CD4-positive, CD25-positive, alpha-beta regulatory T cell (primary cell): Measurements from ENCODE around the gene CTLA4. TPM values are rescaled to one million over a fixed set of nuclear protein-coding genes. Genes with fewer than 3 reads are reported as not detected.
A peak's percentile ranks its signal among the peaks of the same experiment; 100 is the strongest.

Experiments
- ATAC-seq, 2 donors: fragments of 150-1000 bp; cut with Tn5 transposase; one replicate each; pipeline ENCODE4 v1.10.0; 2021; ENCODE audit warnings: low read depth in 2 of 2, moderate number of reproducible peaks in 2 of 2, moderate library complexity in 1 of 2
- DNase-seq, 3 donors: peaks; one replicate each; pipeline versions ENCODE4 v3.0.0 to v3.0.0-alpha.2; 2012 to 2022; ENCODE audit warnings: mixed read lengths in 1 of 3
- H3K27ac ChIP-seq: one replicate; pipeline ENCODE4 v1.7.0; 2013; ENCODE audit warnings: mild to moderate bottlenecking, low read length; ENCODE audit not compliant: insufficient read depth, poor library complexity, severe bottlenecking
- H3K27me3 ChIP-seq: one replicate; pipeline ENCODE4 v1.7.0; 2013; ENCODE audit warnings: low read length; ENCODE audit not compliant: control insufficient read depth, insufficient read depth
- H3K36me3 ChIP-seq: one replicate; pipeline ENCODE4 v1.7.0; 2013; ENCODE audit warnings: mild to moderate bottlenecking, low read length, moderate library complexity; ENCODE audit not compliant: control insufficient read depth, insufficient read depth
- H3K4me1 ChIP-seq: 2 replicates; pipeline ENCODE4 v1.7.0; 2013; ENCODE audit warnings: mild to moderate bottlenecking, low read length; ENCODE audit not compliant: insufficient read depth, control insufficient read depth, poor library complexity, severe bottlenecking
- H3K4me3 ChIP-seq: one replicate; pipeline ENCODE4 v1.7.0; 2013; ENCODE audit warnings: low read depth, mild to moderate bottlenecking, low read length, moderate library complexity
- H3K9me3 ChIP-seq, 2 experiments: 1 replicate in 1 of 2; 2 replicates in 1 of 2; pipeline ENCODE4 v1.7.0; 2013; ENCODE audit warnings: low read length in 2 of 2, mild to moderate bottlenecking in 1 of 2, moderate library complexity in 1 of 2; ENCODE audit not compliant: control insufficient read depth in 2 of 2
- H3K27ac Mint-ChIP-seq, 3 donors: one replicate each; pipeline ENCODE4 v1.8.0; 2020 to 2022; ENCODE audit warnings: mild to moderate bottlenecking in 3 of 3, mixed read lengths in 3 of 3, moderate library complexity in 2 of 3
- H3K27me3 Mint-ChIP-seq: one replicate; pipeline ENCODE4 v1.8.0; 2022; ENCODE audit warnings: mild to moderate bottlenecking, mixed read lengths
- H3K36me3 Mint-ChIP-seq: one replicate; pipeline ENCODE4 v1.8.0; 2020; ENCODE audit warnings: mixed read lengths
- H3K4me1 Mint-ChIP-seq, 4 donors: one replicate each; pipeline ENCODE4 v1.8.0; 2020 to 2022; ENCODE audit warnings: mixed read lengths in 4 of 4, mild to moderate bottlenecking in 1 of 4
- H3K4me3 Mint-ChIP-seq, 4 donors: one replicate each; pipeline ENCODE4 v1.8.0; 2020 to 2022; ENCODE audit warnings: mild to moderate bottlenecking in 4 of 4, mixed read lengths in 4 of 4, moderate library complexity in 3 of 4
- H3K9me3 Mint-ChIP-seq, 7 donors: one replicate each; pipeline ENCODE4 v1.8.0; 2020 to 2022; ENCODE audit warnings: mixed read lengths in 7 of 7, mild to moderate bottlenecking in 3 of 7, moderate library complexity in 2 of 7
- polyA plus RNA-seq, 4 donors: library from polyadenylated mRNA; unstranded; fragments of 300-500 nt; fragmentation: Illumina TruSeq; gene quantifications; one replicate each; pipeline ENCODE4 v1.2.3, GENCODE V29; 2021
- total RNA-seq: library from RNA; stranded (reverse); gene quantifications from one replicate; pipeline ENCODE4 v1.2.3, GENCODE V29; 2022

The CTLA4 gene
- total and polyA plus RNA-seq, 5 donors from 2014 or later = 52.1 to 459 (median 56.9) TPM

DNA sequence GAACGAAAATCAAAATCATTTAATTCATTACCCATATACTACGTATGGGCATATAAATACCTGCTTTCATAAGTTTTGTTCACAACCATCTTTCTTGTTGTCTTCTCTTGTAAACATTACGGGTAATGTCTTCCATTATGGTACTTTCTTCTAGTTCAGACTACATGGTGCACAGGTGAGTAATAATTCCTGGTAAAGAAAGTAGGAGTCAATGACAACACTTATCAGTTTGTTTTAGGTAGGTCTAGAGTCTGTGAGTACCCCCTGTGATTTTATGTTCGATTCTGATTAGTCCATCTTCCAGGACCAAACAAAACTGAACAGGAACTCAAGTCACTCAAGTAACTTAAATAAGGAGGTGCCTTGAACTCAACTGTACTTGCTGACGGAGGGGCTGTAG is 25.2 kb upstream of the CTLA4 start:
- no peak overlapping the region for H3K27ac Mint-ChIP-seq
- Histone ChIP-seq H3K4me3 (no peak overlapping the region), H3K36me3 (no peaks in the 10 kb centered on the region), H3K9me3 (no peaks in the 10 kb centered on the region), H3K27ac (no peak overlapping the region), H3K27me3 (no peaks in the 10 kb centered on the region), H3K4me1 (peaks cover under 1% of the 10 kb centered on the region)
- no peaks in the 10 kb centered on the region for H3K9me3 Mint-ChIP-seq
- H3K4me1 Mint-ChIP-seq = peaks cover 12 to 36% (median 14%) of the 10 kb centered on the region in 4 donors
- DNase-seq (no peak), ATAC-seq (peak in 1 of 2 donors; percentile 50)
- H3K4me3 Mint-ChIP-seq = no peak overlapping the region
- H3K36me3 Mint-ChIP-seq = no peaks in the 10 kb centered on the region
- peaks cover 2% of the 10 kb centered on the region for H3K27me3 Mint-ChIP-seq

- no peak overlapping the region for H3K27ac ChIP-seq
- H3K36me3 Mint-ChIP-seq = peaks cover 3% of the 10 kb centered on the region
- peaks cover 4% of the 10 kb centered on the region for H3K27me3 Mint-ChIP-seq
- peaks cover 7 to 19% (median 10%) of the 10 kb centered on the region in 4 donors for H3K4me1 Mint-ChIP-seq
- H3K9me3 Mint-ChIP-seq = no peaks in the 10 kb centered on the region
- H3K27me3 ChIP-seq = no peaks in the 10 kb centered on the region
- no peak overlapping the region for H3K27ac Mint-ChIP-seq
- no peaks in the 10 kb centered on the region for H3K9me3 ChIP-seq
- H3K4me3 ChIP-seq = no peak overlapping the region
- H3K4me3 Mint-ChIP-seq = no peak overlapping the region
- H3K4me1 ChIP-seq = no peaks in the 10 kb centered on the region
- no peak for DNase-seq
- no peak for ATAC-seq
- no peaks in the 10 kb centered on the region for H3K36me3 ChIP-seq
Observed at GRCh38 chr2:203846490-203847105, 21.0 kb upstream of the CTLA4 start.

DNA sequence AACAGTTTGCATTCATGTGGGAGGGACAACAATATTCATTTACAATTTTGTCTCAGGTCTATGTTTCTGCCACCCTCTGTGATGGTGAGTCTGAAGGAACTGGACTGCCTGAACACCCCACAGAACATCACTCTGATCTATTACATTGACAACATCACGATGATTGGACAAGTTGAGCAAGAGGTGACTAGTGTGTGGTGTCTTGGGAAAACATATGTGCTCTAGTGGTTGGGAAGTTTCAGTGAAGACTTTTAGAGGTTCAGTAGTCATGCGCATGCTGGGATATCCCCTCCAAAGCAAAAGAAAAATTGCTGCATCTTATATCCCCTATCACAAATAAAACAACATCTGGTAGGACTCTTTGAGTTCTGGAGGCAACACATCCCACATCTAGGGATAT is 18.6 kb upstream of the CTLA4 start:
- DNase-seq = no peak
- Mint-ChIP-seq H3K27me3 (peaks cover 4% of the 10 kb centered on the region), H3K4me1 (peaks cover 7 to 25% (median 17%) of the 10 kb centered on the region in 4 donors), H3K9me3 (no peaks in the 10 kb centered on the region), H3K36me3 (peaks cover 3% of the 10 kb centered on the region), H3K4me3 (no peak overlapping the region), H3K27ac (peak overlapping the region in 1 of 3 donors; percentile 31)
- no peak for ATAC-seq
- Histone ChIP-seq H3K27ac (no peak overlapping the region), H3K4me1 (peaks cover 21% of the 10 kb centered on the region), H3K4me3 (no peak overlapping the region), H3K9me3 (no peaks in the 10 kb centered on the region), H3K36me3 (no peaks in the 10 kb centered on the region), H3K27me3 (no peaks in the 10 kb centered on the region)

- peak overlapping the region; percentile 71 to 94 (median 72) for H3K4me3 Mint-ChIP-seq
- H3K36me3 ChIP-seq = no peaks in the 10 kb centered on the region
- peak overlapping the region; percentile 95 for H3K27ac ChIP-seq
- H3K27me3 ChIP-seq = no peaks in the 10 kb centered on the region
- H3K27me3 Mint-ChIP-seq = no peaks in the 10 kb centered on the region
- H3K4me1 ChIP-seq = peaks cover 57% of the 10 kb centered on the region
- no peaks in the 10 kb centered on the region for H3K9me3 ChIP-seq
- peaks cover 22 to 54% (median 46%) of the 10 kb centered on the region in 4 donors for H3K4me1 Mint-ChIP-seq
- H3K36me3 Mint-ChIP-seq = no peaks in the 10 kb centered on the region
- no peaks in the 10 kb centered on the region for H3K9me3 Mint-ChIP-seq
- peak in 1 of 3 donors; percentile 56 for DNase-seq
- H3K4me3 ChIP-seq = peak overlapping the region; percentile 94
- peak overlapping the region; percentile 94 to 99 (median 99) for H3K27ac Mint-ChIP-seq
- ATAC-seq = no peak
Observed at GRCh38 chr2:203852760-203853159, 14.8 kb upstream of the CTLA4 start.

DNA sequence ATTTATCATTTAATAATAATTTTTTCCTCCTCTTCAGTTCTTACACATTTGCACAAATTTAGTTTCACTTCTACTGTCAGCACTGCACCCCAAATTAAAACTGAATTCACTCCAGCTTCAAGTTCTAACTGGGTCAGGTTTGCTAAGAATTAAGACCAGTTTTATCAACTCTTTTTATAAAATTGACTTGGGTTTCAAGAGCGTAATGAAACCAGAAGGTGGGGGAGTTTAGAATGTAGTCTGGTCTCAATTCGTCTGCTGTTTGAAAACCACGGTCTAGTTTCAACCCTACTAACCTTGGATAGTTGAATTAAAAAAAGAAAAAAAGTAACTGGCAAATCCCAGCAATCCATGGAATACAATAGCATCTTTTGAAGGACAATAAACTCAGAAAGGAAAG is 14.3 kb upstream of the CTLA4 start:
- Mint-ChIP-seq H3K4me1 (peaks cover 26 to 59% (median 51%) of the 10 kb centered on the region in 4 donors), H3K4me3 (peak overlapping the region; percentile 92 to 99 (median 94)), H3K9me3 (no peaks in the 10 kb centered on the region), H3K27me3 (no peaks in the 10 kb centered on the region), H3K36me3 (no peaks in the 10 kb centered on the region), H3K27ac (peak overlapping the region; percentile 98 to 100 (median 99))
- peak; percentile 17 to 26 for ATAC-seq
- Histone ChIP-seq H3K27me3 (no peaks in the 10 kb centered on the region), H3K4me3 (peak overlapping the region; percentile 94), H3K4me1 (peaks cover 62% of the 10 kb centered on the region), H3K27ac (peak overlapping the region; percentile 95), H3K36me3 (no peaks in the 10 kb centered on the region), H3K9me3 (no peaks in the 10 kb centered on the region)
- peak in 1 of 3 donors; percentile 72 for DNase-seq

- Mint-ChIP-seq H3K9me3 (no peaks in the 10 kb centered on the region), H3K27ac (peak overlapping the region; percentile 98 to 100 (median 99)), H3K4me1 (peaks cover 31 to 63% (median 54%) of the 10 kb centered on the region in 4 donors), H3K4me3 (peak overlapping the region; percentile 92 to 99 (median 94)), H3K27me3 (no peaks in the 10 kb centered on the region), H3K36me3 (no peaks in the 10 kb centered on the region)
- H3K36me3 ChIP-seq = no peaks in the 10 kb centered on the region
- DNase-seq (peak in 1 of 3 donors; percentile 63), ATAC-seq (peak; percentile 25 to 35)
- peak overlapping the region; percentile 95 for H3K27ac ChIP-seq
- peaks cover 67% of the 10 kb centered on the region for H3K4me1 ChIP-seq
- H3K4me3 ChIP-seq = peak overlapping the region; percentile 94
- no peaks in the 10 kb centered on the region for H3K9me3 ChIP-seq
- H3K27me3 ChIP-seq = no peaks in the 10 kb centered on the region
Observed at GRCh38 chr2:203853722-203854121, 13.8 kb upstream of the CTLA4 start.

GRCh38 chr2:203855274-203855673 is 12.3 kb upstream of the CTLA4 start:
- peak overlapping the region; percentile 92 to 99 (median 94) for H3K4me3 Mint-ChIP-seq
- H3K4me1 Mint-ChIP-seq = peaks cover 46 to 79% (median 67%) of the 10 kb centered on the region in 4 donors
- ATAC-seq = no peak

GRCh38 chr2:203857656-203858055 is 9.9 kb upstream of the CTLA4 start:
- peak overlapping the region; percentile 96 to 99 (median 99) for H3K27ac Mint-ChIP-seq
- H3K27me3 Mint-ChIP-seq = no peaks in the 10 kb centered on the region
- peaks cover 55 to 90% (median 81%) of the 10 kb centered on the region in 4 donors for H3K4me1 Mint-ChIP-seq
- H3K9me3 Mint-ChIP-seq = no peaks in the 10 kb centered on the region
- ATAC-seq = no peak
- Histone ChIP-seq H3K4me1 (peaks cover 93% of the 10 kb centered on the region), H3K4me3 (peak overlapping the region; percentile 94), H3K27me3 (no peaks in the 10 kb centered on the region), H3K27ac (peak overlapping the region; percentile 95), H3K9me3 (no peaks in the 10 kb centered on the region), H3K36me3 (no peaks in the 10 kb centered on the region)
- DNase-seq = peak in 1 of 3 donors; percentile 58
- H3K36me3 Mint-ChIP-seq = no peaks in the 10 kb centered on the region
- peak overlapping the region; percentile 82 to 92 (median 86) for H3K4me3 Mint-ChIP-seq

More at GRCh38 chr2:203855274-203855673, 12.3 kb upstream of the CTLA4 start:
- no peaks in the 10 kb centered on the region for H3K27me3 Mint-ChIP-seq
- no peaks in the 10 kb centered on the region for H3K36me3 Mint-ChIP-seq
- H3K36me3 ChIP-seq = no peaks in the 10 kb centered on the region
- peaks cover 82% of the 10 kb centered on the region for H3K4me1 ChIP-seq
- H3K4me3 ChIP-seq = peak overlapping the region; percentile 94
- H3K9me3 ChIP-seq = no peaks in the 10 kb centered on the region
- H3K9me3 Mint-ChIP-seq = no peaks in the 10 kb centered on the region
- no peaks in the 10 kb centered on the region for H3K27me3 ChIP-seq
- H3K27ac Mint-ChIP-seq = peak overlapping the region; percentile 98 to 100 (median 99)
- peak overlapping the region; percentile 95 for H3K27ac ChIP-seq
- DNase-seq = peak in 1 of 3 donors; percentile 68
